ENCODE measurements around the gene KCNJ8.

Gene KCNJ8

DNA sequence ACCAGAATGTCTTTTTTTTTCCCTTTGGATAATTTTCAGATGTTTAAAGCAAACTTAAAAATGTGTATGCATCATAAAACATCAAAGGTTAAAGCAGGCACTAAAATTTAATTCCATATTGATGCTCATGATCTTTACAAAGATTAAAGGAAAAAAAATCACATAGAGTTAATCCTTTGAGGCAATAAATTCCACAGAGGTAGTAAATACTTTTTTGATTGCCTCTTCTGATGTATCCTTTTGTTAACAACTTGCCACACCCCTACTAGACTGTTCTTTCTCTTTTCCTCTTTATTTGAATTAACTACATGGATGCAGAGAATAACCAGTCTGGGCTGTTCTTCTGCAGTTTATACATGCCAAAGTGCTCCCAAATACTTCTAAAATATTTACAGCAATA, 45.2 kb upstream of the KCNJ8 start (continued):
- TF ChIP-seq, protein P1, sequence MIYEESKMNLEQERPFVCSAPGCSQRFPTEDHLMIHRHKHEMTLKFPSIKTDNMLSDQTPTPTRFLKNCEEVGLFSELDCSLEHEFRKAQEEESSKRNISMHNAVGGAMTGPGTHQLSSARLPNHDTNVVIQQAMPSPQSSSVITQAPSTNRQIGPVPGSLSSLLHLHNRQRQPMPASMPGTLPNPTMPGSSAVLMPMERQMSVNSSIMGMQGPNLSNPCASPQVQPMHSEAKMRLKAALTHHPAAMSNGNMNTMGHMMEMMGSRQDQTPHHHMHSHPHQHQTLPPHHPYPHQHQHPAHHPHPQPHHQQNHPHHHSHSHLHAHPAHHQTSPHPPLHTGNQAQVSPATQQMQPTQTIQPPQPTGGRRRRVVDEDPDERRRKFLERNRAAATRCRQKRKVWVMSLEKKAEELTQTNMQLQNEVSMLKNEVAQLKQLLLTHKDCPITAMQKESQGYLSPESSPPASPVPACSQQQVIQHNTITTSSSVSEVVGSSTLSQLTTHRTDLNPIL (CRISPR knock-in tag; IDR thresholded peaks at IDR 0.05; ENCODE audit: low read depth) = no peak
- TF ChIP-seq ZFP30 (CRISPR knock-in tag; IDR thresholded peaks at IDR 0.05) (no peak), GLIS3 (CRISPR knock-in tag; IDR thresholded peaks at IDR 0.05) (no peak), ISL1 (CRISPR knock-in tag; IDR thresholded peaks at IDR 0.05) (no peak)

DNA sequence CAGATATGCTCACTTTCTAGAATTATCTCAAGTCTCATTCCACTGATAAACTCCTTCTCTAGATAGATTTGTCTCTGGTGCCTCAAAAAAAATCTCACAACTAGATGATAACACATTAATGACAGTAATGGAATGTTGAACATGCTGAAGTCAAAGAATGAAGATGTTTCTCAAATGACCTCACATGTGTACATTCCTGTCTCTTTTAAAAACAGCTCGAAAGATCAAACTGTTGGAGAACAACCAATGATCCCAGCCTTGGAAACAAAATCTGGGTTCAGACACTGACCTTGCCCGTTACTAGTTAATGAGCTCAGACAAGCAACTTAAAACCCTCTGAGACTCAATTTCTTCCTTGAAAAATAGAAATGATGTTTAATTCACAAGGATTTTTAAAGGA, 44.7 kb upstream of the KCNJ8 start:
- no peak for ATAC-seq
- no peak for TF ChIP-seq ISL1 (CRISPR knock-in tag; IDR thresholded peaks at IDR 0.05)
- TF ChIP-seq ZNF70 (CRISPR knock-in tag; IDR thresholded peaks at IDR 0.05) = no peak
- TF ChIP-seq ZFP30 (CRISPR knock-in tag; IDR thresholded peaks at IDR 0.05) = no peak
- no peak for TF ChIP-seq TOX (CRISPR knock-in tag; IDR thresholded peaks at IDR 0.05; ENCODE audit: borderline replicate concordance)
- TF ChIP-seq ZNF8 (CRISPR knock-in tag; IDR thresholded peaks at IDR 0.05) = no peak

DNA sequence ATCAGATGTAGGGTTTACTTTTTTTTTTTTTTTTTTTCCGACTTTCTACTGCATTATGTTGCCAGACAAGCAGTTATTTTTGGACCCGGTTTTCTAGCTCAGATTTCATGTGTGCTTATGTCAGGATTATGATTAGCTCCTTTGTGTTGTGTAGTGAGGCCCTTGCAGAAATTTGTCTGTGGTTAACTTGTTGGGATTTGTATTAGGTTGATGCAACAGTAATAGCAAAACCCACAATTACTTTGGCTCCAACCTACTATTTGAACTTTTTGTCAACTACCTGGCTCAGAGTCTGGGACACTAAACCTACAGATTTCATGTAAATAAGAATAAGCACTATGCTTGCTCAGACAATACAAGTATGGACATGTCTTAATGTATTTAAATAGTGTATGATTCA, 44.1 kb upstream of the KCNJ8 start:
- no peak for TF ChIP-seq TOX (CRISPR knock-in tag; IDR thresholded peaks at IDR 0.05; ENCODE audit: borderline replicate concordance)
- TF ChIP-seq ARNTL (CRISPR knock-in tag; IDR thresholded peaks at IDR 0.05; ENCODE audit: borderline replicate concordance, low read depth) = no peak
- TF ChIP-seq, protein P2, sequence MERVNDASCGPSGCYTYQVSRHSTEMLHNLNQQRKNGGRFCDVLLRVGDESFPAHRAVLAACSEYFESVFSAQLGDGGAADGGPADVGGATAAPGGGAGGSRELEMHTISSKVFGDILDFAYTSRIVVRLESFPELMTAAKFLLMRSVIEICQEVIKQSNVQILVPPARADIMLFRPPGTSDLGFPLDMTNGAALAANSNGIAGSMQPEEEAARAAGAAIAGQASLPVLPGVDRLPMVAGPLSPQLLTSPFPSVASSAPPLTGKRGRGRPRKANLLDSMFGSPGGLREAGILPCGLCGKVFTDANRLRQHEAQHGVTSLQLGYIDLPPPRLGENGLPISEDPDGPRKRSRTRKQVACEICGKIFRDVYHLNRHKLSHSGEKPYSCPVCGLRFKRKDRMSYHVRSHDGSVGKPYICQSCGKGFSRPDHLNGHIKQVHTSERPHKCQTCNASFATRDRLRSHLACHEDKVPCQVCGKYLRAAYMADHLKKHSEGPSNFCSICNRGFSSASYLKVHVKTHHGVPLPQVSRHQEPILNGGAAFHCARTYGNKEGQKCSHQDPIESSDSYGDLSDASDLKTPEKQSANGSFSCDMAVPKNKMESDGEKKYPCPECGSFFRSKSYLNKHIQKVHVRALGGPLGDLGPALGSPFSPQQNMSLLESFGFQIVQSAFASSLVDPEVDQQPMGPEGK (CRISPR knock-in tag; IDR thresholded peaks at IDR 0.05; ENCODE audit: borderline replicate concordance) = no peak
- no peak for TF ChIP-seq RARB (CRISPR knock-in tag; IDR thresholded peaks at IDR 0.05)
- ATAC-seq = no peak

DNA sequence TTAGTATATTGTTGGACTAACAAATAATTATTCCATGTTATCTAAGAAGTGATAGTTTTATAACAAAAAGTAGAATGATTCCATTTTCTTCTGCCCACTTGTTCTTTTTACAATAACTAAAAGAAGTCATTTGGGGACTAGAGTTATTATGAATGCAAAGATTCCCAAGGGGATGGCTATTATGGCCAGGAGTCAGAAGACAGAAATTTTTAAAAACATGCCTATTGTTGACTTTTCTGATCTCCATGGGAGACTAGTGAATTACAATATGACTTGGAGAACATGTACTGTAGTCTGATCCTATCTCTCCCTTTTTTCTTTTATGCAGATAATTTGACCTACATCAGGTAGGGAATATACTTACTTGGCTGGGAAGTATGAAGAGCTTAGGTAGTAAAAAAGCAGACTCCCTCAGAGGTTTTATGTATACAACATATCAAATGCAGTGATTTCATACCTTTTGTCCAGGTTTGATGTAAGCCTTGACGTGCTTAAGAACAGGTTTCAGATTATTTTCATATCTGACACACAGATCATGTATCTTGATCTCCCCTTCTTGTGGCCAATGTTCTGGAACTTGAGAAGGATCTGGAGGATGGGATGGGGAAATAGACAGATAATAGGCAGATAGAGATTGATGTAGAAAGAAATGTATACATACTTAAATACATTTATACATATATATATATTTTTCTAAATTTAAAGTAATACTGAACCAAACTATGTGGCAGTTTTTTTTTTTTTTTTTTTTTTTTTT, 41.0 kb upstream of the KCNJ8 start:
- no peak for TF ChIP-seq PPARA (CRISPR knock-in tag; IDR thresholded peaks at IDR 0.05; ENCODE audit: borderline replicate concordance)
- no peak for TF ChIP-seq TOX (CRISPR knock-in tag; IDR thresholded peaks at IDR 0.05; ENCODE audit: borderline replicate concordance)
- TF ChIP-seq ZFP30 (CRISPR knock-in tag; IDR thresholded peaks at IDR 0.05) = no peak
- no peak for TF ChIP-seq ISL1 (CRISPR knock-in tag; IDR thresholded peaks at IDR 0.05)
- TF ChIP-seq, protein P2 (CRISPR knock-in tag; IDR thresholded peaks at IDR 0.05; ENCODE audit: borderline replicate concordance) = no peak
- TF ChIP-seq ARNTL (CRISPR knock-in tag; IDR thresholded peaks at IDR 0.05; ENCODE audit: borderline replicate concordance, low read depth) = no peak
- TF ChIP-seq ZFP3 (CRISPR knock-in tag; IDR thresholded peaks at IDR 0.05) = no peak
- no peak for TF ChIP-seq ZNF565 (CRISPR knock-in tag; conservative IDR thresholded peaks at IDR 0.05; ENCODE audit: low read depth)
- no peak for TF ChIP-seq ESRRG (CRISPR knock-in tag; IDR thresholded peaks at IDR 0.05)
- no peak for TF ChIP-seq ZC3H10 (CRISPR knock-in tag; IDR thresholded peaks at IDR 0.05)
- TF ChIP-seq TCF4 (CRISPR knock-in tag; IDR thresholded peaks at IDR 0.05; ENCODE audit: borderline replicate concordance) = no peak
- TF ChIP-seq, protein P3, sequence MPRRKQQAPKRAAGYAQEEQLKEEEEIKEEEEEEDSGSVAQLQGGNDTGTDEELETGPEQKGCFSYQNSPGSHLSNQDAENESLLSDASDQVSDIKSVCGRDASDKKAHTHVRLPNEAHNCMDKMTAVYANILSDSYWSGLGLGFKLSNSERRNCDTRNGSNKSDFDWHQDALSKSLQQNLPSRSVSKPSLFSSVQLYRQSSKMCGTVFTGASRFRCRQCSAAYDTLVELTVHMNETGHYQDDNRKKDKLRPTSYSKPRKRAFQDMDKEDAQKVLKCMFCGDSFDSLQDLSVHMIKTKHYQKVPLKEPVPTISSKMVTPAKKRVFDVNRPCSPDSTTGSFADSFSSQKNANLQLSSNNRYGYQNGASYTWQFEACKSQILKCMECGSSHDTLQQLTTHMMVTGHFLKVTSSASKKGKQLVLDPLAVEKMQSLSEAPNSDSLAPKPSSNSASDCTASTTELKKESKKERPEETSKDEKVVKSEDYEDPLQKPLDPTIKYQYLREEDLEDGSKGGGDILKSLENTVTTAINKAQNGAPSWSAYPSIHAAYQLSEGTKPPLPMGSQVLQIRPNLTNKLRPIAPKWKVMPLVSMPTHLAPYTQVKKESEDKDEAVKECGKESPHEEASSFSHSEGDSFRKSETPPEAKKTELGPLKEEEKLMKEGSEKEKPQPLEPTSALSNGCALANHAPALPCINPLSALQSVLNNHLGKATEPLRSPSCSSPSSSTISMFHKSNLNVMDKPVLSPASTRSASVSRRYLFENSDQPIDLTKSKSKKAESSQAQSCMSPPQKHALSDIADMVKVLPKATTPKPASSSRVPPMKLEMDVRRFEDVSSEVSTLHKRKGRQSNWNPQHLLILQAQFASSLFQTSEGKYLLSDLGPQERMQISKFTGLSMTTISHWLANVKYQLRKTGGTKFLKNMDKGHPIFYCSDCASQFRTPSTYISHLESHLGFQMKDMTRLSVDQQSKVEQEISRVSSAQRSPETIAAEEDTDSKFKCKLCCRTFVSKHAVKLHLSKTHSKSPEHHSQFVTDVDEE (CRISPR knock-in tag; IDR thresholded peaks at IDR 0.05) = no peak
- TF ChIP-seq ZNF8 (CRISPR knock-in tag; IDR thresholded peaks at IDR 0.05) = no peak
- TF ChIP-seq RARB (CRISPR knock-in tag; IDR thresholded peaks at IDR 0.05) = no peak
- TF ChIP-seq ZNF70 (CRISPR knock-in tag; IDR thresholded peaks at IDR 0.05) = no peak
- no peak for TF ChIP-seq GLIS3 (CRISPR knock-in tag; IDR thresholded peaks at IDR 0.05)
- TF ChIP-seq, protein P4, sequence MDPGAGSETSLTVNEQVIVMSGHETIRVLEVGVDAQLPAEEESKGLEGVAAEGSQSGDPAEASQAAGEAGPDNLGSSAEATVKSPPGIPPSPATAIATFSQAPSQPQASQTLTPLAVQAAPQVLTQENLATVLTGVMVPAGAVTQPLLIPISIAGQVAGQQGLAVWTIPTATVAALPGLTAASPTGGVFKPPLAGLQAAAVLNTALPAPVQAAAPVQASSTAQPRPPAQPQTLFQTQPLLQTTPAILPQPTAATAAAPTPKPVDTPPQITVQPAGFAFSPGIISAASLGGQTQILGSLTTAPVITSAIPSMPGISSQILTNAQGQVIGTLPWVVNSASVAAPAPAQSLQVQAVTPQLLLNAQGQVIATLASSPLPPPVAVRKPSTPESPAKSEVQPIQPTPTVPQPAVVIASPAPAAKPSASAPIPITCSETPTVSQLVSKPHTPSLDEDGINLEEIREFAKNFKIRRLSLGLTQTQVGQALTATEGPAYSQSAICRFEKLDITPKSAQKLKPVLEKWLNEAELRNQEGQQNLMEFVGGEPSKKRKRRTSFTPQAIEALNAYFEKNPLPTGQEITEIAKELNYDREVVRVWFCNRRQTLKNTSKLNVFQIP (CRISPR knock-in tag; IDR thresholded peaks at IDR 0.05; ENCODE audit: borderline replicate concordance, low read depth) = no peak
- no peak for ATAC-seq

Data from SK-N-SH treated with all-trans-retinoic acid at 6 μM for 48 hours (cell line).